CD1c-positive myeloid dendritic cell (primary cell): ENCODE measurements around the gene GRK5.
"Not testable (repeated sequence)": the region's sequence is repeated elsewhere in the genome, so short reads cannot be mapped to it uniquely, and the experiment has no call there.

Experiments
- DNase-seq: peaks from one replicate; pipeline ENCODE4 v3.0.0-alpha.2; 2016; ENCODE audit errors: extremely low spot score

Gene GRK5

GRCh38 chr10:119420950-119421875 is 213.8 kb downstream of the GRK5 start:
- no peak for DNase-seq

- no peak for DNase-seq
Observed at GRCh38 chr10:119421891-119422681, 214.7 kb downstream of the GRK5 start.

- DNase-seq = no peak
Observed at GRCh38 chr10:119422682-119423509, 215.5 kb downstream of the GRK5 start.

DNA sequence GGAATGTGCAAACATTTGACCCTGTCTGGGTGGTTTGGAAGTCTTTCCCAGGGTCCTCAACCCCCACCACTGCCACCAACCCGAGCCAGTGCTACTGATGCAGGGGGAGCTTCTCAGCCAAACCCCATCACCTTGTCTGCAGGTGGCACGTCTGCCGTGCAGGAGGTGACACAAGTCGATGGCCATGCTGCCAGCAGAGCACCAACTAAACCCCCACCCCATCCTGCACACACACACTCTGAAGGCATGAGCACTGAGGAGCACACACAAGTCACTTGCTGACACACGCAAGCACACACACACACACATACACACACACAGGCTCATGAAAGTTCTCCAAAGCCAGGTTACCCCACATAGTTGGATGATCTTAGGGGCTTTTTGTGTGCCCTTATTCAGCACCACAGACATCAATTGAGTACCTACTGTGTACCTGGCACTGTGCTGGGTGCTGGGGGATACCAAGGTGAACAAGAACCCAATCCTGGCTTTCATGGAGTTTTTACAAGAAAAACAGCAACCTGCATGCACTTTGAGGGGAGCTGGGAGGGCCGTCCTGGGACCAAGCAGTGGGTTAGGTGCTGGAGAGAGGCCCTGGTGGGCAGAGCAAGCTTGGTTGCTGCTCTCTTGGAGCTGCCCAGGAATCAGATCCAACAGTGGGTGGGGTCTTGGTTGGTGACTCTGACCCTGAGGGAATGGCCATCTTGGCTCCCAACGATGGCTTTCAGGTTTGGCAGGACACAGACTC is 216.3 kb downstream of the GRK5 start:
- DNase-seq = no peak

DNA sequence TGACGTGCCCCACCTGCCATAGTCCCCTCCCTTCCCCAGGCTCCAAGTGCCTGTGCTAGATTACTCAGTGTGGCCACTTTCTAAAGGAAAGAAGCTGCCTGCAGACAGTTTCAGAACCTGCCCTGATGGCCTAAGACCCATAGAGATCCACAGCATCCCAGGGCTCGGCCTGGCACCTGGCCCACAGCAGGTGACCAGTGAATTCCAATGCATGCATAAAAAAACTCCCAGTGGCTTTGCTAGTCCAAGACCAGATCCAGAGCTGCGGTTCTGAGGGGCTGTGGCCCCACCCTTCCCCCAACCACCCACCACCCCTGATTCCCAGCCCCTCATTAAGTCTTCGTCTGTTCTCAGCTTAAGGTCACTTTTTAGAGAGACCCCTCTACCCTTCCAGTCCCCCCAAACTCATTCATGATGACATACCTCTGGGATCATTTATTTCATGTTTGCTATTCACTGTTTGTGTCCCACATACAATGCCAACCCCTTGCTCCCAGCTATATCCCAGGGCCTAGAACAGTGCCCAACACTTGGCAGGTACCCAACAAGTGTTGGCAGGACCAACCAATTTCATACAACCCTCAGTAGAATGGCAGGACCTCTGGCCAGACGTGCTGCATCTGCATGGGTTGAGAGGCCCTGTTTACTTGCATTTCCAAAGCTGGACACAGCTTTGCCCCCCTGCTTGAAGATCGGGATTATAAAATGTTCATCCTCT is 217.0 kb downstream of the GRK5 start:
- no peak for DNase-seq

DNA sequence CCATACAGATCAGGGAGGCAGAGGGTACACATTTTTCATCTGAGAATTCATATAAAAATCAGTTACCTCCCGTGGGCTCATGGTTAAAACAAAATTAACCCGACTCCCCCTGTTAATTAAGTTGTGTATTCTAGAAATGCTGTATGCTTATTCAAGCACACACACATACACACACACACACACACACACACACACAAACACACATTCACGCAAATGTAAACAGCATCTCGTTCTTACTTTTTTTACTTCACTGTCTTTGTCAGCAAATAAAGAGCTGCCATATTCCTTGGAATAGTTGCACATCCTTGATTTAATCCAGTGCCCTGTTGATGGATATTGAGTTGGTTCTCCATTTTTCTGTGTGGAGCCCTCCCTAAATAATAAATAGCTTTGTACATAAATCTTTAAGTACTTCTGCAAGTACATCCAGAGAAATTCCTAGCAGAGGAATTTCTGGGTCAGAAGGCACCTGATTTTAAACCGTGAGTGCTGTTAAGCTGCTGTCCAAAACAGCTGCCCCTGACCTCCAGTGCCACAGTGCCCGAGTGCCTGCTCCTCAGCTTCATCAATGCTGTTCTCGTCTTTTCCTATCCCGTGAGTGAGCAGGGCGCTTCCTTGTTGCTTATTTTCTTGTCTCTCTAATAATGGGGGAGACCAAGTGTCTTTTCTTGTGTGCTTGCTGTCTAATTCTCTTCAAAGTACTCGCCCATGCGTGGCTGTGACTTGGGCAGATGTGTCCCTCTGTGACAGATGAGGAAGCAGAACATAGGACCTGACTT is 217.9 kb downstream of the GRK5 start:
- no peak for DNase-seq

GRCh38 chr10:119425881-119426170 is 218.5 kb downstream of the GRK5 start:
- no peak for DNase-seq

GRCh38 chr10:119426699-119427098 is 219.3 kb downstream of the GRK5 start:
- DNase-seq = no peak

- DNase-seq = no peak
Observed at GRCh38 chr10:119427263-119427864, 220.0 kb downstream of the GRK5 start.

DNA sequence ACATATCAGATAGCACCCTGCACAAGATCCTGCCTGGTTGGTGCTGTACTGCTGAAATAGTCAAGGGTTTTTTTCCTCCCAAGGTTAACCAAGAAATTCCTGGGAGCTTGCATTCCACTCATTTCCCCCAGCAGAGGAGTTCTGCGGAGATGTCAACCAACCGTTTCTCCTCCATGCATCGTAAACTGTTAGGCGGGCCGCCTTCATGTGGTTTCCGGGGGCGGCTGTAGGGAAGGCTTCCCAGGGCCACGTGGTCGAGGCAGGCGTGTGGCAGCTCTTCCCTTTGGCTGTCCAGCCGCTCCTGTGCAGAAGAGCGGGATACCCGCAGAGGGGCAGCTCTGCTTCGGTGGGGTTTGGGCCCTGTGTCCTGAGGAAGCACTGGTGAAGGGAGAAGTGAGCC is 221.4 kb downstream of the GRK5 start:
- peak; percentile 17 for DNase-seq

GRCh38 chr10:119429771-119430170 is 222.4 kb downstream of the GRK5 start:
- no peak for DNase-seq

GRCh38 chr10:119431034-119431772 is 223.8 kb downstream of the GRK5 start:
- no peak for DNase-seq

GRCh38 chr10:119431773-119432135 is 224.4 kb downstream of the GRK5 start:
- no peak for DNase-seq

DNA sequence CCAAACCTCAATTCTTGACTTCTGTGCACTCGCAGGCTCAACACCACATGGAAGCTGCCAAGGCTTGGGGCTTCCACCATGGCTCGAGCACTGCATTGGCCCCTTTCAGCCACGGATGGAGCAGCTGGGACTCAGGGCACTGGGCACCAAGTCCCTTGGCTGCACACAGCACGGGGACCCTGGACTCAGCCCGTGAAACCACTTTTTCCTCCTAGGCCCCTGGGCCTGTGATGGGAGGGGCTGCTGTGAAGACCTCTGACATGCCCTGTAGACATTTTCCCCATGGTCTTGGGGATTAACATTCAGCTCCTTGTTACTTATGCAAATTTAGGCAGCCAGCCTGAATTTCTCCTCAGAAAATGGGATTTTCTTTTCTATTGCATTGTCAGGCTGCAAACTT is 227.6 kb downstream of the GRK5 start:
- not testable (repeated sequence) for DNase-seq

- no peak for DNase-seq
Observed at GRCh38 chr10:119438717-119439116, 231.3 kb downstream of the GRK5 start.

DNA sequence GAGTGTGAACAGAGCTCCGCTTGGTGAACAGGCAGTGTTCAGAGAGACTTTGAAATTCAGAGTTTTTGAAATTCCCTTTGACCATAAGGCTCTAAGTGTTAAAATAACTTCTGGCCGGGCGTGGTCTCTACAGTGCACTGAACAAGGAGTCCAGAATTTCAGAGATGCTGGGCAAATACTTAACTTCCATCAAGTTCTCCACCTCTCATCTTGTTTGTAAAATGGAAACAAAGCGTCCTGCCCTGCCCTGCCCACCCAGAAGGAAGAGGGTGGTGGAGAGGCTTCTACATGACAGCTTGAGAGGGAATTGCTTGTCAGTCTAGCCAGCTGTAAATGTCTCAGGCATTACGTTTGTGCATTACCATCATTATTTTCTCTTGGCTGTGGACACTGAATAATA is 232.6 kb downstream of the GRK5 start:
- no peak for DNase-seq

DNA sequence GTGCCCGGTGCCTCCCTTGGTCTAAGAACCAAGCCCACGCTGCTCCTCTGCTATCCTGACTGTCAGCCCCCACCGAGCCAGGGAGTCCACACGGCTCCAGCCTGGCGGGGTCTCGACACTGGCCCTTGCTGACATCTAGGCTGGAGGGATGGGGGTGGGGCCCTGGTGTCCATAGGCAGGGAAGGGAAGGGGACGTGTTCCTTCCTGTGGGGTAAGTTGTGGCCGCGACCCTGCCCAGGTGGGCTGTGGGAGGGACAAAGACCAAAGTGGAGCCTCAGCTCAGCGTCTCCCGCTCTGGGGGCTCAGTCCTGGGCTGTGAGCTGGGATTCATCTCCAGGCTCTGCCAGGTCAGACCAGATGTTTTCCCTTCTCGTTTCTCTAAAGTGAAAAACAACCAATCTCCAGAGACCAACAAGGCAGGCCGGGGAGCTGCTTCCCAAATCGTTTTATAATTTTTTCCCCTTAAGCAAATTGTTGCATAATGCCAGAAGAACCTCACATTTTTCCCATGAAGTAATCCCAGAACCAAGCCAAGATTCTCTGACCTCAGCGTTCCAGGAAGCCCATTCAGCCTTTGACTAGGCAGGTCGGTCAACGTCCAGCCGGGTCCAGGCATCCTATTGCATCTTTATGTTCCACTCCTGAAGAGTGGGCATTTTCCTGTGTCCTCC is 233.9 kb downstream of the GRK5 start:
- no peak for DNase-seq
